SW480 (cell line): ENCODE results near the gene IKZF4.
"Not testable (repeated sequence)": the region's sequence is repeated elsewhere in the genome, so short reads cannot be mapped to it uniquely, and the experiment has no call there.

Experiments used
- DNase-seq: peaks from one replicate; pipeline ENCODE4 v3.0.0-alpha.2; 2016; ENCODE audit warnings: low spot score

Gene IKZF4

DNA sequence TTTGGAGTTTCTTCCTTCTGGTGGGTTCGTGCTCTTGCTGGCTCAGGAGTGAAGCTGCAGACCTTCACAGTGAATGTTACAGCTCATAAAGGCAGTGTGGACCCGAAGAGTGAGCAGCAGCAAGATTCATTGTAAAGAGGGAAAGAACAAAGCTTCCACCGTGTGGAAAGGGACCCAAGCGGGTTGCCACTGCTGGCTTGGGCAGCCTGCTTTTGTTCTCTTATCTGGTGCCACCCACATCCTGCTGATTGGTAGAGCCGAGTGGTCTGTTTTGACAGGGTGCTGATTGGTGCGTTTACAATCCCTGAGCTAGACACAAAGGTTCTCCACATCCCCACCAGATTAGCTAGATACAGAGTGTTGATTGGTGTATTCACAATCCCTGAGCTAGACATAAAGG is 21.3 kb upstream of the IKZF4 start:
- DNase-seq = not testable (repeated sequence)

DNA sequence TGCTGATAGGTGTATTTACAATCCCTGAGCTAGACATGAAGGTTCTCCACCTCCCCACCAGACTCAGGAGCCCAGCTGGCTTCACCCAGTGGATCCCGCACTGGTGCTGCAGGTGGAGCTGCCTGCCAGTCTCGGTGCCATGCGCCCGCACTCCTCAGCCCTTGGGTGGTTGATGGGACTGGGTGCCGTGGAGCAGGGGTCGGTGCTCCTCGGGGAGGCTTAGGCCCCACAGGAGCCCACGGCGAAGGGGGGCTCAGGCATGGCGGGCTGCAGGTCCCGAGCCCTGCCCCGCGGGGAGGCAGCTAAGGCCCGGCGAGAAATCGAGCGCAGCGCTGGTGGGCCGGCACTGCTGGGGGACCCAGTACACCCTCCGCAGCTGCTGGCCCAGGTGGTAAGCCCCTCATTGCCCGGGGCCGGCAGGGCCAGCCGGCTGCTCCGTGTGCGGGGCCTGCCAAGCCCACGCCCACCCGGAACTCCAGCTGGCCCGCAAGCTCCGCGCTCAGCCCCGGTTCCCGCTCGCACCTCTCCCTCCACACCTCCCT is 20.8 kb upstream of the IKZF4 start:
- DNase-seq = not testable (repeated sequence)

DNA sequence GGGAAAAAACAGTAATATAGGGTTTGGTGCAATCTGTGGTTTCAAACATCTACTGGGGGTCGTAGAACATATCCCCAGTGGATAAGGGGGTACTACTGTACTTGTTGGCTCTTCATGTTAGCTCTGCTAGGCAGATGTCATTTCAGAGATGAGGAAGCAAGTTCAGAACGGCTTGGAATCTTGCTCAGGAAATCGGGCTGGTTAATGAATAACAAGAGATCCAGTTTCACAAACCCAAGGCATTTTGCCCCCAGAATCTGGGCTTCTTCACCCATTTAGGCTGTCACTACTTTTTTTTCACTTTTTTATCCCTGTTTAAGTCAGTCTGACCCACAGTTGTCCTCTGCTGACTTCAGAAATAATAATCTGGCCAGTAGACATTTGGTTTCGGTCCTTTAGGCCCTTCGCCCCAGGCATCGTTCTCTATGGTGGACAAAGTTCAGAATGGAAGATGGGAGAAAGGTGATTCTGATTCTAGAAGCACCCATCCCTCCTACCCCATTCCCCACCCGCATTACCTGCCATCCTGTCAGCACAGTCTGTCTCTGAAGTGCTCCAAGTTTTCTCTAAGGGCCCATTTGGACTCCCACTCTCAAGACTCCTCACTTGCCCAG is 19.2 kb upstream of the IKZF4 start:
- no peak for DNase-seq

DNA sequence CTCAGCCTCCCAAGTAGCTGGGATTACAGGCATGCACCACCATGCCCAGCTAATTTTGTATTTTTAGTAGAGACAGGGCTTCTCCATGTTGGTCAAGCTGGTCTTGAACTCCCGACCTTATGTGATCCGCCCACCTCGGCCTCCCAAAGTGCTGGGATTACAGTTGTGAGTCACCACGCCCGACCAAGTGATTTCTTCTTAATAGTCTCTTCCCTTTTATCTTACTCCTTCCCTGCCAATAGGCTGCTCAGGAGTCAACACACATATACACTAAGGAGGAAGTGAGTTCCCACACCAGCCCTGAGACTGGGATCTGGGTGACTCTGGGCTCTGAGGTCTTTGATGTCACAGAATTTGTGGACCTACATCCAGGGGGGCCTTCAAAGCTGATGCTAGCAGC is 17.5 kb upstream of the IKZF4 start:
- not testable (repeated sequence) for DNase-seq

DNA sequence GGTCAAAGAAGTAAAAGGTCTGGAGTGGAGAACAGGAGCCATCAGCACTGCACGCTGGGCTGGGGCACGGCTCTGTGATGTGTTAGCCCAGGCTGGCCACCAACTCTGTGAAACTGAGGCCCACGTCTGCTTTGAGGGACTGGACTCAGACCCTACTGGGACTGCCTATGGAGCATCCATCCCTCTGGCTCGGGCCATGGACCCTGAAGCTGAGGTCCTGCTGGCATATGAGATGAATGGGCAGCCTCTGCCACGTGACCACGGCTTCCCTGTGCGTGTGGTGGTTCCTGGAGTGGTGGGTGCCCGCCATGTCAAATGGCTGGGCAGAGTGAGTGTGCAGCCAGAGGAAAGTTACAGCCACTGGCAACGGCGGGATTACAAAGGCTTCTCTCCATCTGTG is 16.6 kb upstream of the IKZF4 start:
- DNase-seq = no peak

DNA sequence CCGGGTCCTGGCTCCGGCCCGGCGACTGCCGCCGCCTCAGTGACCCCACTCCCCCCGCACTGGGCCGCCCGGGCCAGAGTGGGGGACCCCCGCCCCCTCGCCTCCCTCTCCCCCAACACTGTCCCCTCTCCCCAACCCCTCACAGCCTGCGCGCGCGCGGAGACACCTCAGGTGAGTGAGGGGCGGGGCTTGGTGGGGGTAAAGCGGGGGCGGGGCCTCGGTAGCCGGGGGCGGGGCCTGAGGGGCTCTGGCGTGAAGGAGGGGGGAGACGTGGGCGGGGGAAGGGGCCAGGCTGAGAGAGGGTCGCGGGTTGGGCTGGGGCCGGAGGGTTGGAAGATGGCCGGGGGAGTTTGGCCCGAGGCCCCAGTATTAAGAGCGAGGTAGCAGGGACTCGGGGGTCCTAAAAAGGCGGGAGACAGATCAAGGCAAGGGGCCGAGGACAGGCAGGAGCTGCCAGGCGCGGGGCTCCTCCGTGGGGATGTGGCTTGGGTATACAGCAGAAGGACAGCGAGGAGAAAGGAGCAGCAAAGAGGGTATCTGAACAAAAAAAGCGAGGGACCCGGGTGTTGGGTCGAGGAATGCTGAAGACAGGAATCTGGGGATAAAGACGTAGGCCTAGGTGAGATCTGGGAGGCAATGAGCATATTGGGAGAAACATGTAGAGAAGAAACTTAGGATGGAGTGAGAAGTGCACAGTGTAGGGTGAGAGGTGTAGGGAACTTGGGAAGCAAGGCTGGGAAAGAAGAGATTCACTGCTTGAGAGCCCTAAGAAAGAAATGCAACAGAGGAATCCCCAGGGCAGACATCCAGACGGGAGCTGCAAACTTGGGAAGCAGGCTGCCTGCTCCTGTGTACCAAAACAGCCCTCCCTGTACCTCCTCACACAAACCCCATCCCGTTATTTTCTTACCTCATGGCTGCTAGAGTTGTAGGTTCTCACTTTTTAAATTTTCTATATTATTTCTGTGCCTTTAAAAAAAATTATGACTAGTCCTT is 13.0 kb upstream of the IKZF4 start:
- peak; percentile 36 for DNase-seq

DNA sequence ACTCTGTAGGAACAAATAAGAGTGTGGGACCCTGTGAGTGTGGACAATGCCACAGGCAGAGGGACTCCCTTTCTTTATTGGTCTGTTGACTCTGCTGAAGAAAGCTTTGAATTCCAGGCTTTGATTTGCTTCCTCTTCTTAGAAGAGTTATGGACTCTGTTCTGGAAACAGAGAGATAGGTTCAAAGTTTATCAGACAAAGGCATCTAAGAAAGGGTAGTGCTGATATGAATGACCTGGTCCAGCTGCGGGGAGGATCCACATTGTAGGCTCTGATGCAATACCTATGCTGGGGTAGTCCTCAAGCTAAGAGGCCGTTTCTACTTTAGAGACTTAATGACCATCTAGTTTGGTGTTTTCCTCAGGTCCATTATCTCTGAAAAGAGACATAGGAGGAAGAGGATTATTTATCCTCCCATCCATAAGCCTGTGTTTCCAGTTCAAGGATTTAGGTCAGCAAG is 10.7 kb upstream of the IKZF4 start:
- no peak for DNase-seq

DNA sequence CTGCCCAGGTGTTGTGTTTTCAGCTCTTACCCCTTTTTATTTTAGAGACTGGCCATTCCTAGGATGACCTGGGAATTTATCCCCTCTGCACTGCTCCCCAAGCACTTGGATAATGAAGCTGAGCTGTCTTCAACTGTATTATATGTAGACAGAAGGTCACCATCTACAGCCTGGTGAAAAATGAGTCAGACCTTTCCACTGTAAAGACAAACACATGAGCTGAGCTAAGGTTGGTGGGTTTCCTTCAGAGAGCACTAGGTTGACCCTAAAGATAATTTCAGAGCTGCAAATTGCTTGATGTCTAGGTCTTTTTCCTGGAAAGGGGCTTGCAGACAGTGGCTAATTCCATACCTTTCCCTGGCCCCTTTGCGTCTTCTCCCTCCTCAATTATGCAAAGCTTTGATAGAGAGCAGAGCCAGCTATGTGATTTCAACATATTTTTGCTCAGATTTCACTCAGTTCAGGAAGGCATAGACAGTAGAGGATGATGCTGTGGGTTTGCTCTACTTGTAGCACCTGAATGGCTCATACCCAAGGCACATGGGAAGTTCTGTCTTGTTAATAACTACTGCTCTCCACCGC is 9.2 kb upstream of the IKZF4 start:
- no peak for DNase-seq

DNA sequence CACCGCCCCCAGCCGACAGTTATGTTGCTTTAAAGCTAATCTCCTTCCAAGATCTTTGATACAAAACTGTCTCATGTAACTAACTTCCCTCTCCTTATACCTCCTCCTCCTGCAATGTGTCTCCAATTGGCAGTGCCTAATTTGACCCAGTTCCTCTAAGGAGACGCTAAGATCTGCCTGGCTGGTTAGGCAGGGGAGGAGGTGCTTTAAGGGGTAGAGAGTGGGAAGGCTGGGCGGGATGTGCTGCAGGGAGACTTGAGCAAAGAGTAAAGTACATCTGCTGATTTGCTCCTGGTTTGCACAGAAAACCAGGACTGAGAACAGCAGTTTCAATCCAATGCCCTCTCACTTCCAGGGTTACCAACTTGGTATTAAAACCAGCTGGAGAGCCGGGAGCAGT is 7.4 kb upstream of the IKZF4 start:
- no peak for DNase-seq

DNA sequence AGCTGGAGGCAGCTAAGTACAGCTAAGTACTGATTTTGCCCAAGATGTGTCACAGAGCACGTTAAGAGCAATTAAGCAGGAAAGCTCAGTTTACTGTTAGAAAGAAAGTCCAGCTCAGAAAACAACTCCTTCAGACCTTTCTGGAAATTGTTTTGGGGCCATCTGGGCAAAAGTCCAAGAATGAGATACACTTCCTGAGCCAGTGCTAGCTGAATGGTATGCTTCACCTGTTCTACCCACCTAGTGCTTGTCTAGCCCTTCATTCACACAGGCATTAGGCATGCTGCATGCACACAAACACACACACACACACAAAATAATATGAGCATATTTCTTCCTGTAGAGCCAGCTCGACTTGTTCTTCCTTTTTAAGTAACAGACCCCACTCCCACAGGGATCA is 6.6 kb upstream of the IKZF4 start:
- peak; percentile 4 for DNase-seq

DNA sequence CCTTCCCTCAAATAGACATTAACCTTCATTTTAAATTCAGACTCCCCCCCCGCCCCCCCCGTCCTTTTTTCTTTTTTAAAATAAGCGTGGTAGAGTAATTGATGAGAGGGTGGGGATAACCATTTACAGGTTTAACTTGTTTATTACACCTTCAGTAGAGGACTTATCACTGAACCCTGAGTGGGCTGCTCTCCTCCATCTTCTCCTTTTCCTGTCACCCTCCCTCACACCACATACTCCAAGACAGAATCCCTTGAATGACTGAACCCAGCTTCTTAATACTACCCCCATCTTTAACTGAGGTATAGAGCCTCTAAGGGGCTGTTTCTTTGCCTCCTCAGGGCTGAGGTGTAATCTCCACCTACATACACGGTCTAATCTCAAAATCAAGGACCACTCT is 3.7 kb upstream of the IKZF4 start:
- no peak for DNase-seq

DNA sequence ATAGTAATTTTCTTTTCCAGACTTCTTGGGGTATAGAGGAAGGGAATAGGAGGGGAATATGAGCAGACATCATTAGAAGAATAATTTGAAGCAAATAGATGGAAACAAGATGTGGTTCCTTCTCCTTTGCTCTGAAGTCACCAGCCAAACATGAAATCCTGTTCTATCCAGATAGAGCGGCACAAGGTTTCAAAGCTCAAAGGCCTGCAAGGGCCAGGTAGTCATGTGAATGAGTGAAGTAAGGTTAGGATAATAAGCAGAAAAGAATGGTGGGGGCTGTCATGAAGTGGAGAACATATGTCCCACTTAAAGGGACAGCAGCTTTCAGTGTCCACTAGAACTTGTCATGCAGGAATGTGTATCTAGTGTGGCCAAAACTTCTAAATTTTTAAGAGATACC is 2.5 kb upstream of the IKZF4 start:
- no peak for DNase-seq

DNA sequence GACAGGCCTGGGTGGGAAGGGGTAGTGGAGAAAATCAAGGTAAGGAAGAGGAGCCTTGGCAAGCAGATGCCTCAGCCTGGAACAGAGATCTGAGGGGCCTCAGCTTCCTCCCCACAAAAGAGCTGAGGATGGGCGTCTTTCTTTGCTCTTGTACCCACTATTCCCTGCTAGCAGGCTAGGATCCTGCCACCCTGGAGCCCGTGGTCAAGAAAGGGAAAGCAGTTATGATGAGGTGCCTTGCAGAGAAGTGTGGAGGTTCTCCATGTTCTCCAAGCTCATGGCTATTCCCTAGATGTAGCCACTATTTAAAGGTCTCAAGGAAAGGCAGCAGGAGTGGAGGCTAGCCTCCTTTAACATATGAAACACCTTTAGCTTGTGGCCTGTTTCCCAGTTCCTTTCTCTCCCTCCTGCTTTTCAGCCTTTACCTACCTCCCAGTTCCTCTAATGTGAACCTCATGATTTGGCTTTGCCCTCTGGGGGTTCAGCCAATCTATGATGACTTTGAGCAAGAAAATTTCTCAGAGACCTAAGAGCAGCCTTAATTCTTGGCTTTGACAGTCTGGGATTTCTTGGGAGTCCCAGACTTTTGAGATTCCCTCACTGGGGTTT is 1.1 kb downstream of the IKZF4 start:
- DNase-seq = no peak

DNA sequence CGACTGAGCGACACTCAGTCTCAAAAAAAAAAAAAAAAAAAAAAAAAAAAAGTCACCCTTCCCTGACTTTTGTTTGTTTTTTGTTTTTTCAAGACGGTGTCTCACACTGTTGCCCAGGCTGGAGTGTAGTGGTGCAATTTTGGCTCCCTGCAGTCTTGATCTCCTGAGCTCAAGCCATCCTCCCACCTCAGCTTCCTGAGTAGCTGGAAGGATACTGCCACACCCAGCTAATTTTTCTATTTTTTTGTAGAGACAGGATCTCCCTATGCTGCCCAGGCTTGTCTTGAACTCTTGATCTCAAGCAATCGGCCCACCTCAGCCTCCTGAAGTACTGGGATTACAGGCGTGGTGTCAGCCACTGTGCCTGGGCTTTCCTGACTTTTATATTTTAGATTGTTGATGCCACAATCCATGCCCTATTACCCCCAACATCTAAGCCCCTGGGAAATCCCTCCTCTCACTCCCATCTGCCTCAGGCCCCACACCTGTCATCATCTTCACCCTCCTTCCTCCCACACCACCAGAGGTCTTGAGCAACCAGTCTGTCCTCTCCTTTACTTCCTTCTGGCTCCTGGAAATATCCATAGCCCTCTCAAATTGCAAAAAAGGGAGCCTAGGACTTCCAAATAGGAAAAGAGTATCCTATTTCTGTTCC is 7.8 kb downstream of the IKZF4 start:
- DNase-seq = no peak

DNA sequence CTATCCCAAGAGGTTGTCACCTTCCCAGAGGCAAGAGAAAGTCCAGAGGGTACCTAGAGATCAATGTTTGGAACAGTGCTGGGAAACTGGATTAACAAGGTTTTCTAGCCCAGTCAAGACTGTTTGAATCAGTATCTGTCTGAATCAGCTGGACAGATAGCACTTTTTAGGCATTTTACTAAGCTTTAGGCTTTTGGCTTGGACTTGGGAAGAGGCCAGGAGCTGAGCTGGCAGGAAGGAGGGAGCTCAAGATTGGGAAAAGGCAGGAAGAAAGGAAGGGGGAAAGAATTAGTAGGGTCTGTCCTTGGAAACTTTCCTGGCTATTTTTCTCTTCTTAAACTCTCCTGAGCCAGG is 8.3 kb downstream of the IKZF4 start:
- DNase-seq = no peak

DNA sequence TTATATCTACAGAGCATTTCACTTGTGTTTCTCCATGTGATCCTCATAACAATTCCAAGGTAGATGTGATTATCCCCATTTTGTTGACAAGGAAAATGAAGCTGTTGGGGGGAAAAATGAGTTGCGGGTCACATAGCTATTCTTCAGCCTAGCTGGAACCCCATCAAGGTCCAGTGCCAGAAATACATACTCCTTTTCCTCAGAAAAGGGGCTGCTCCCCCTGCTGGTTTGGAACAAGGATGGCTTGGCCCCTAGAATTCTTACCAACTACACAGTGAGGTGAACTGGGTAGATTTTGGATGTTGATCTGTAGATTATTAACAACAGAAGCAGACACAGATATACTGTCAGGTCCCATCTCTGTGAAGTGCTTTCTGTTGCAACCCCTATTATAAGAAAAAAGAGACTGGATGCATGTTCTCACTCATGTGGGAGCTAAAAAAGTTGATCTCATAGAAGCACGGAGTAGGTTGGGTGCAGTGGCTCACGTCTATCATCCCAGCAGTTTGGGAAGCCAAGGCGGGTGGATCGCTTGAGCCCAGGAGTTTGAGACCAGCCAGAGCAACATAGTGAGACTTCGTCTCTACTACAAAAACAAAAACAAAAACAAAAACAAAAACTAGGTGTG is 8.9 kb downstream of the IKZF4 start:
- peak; percentile 38 for DNase-seq

DNA sequence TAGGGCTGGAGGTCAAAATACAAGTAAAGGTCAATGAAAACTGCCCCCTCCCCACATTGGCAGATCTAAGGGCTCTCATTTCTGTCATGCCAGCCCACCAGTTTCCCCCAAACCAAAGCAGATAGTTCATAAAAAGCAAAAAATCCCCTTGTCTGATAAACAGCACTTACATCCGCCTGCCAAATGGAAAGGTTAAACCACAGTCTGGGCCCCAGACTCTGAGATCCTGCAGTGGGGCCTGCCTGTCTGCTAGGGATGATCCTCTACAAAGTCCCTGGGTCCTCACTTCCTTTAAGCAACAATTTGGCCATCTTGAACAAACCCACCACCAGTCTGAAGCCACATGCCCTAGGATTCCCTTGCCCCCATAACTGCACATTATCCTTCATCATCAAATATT is 11.1 kb downstream of the IKZF4 start:
- no peak for DNase-seq

DNA sequence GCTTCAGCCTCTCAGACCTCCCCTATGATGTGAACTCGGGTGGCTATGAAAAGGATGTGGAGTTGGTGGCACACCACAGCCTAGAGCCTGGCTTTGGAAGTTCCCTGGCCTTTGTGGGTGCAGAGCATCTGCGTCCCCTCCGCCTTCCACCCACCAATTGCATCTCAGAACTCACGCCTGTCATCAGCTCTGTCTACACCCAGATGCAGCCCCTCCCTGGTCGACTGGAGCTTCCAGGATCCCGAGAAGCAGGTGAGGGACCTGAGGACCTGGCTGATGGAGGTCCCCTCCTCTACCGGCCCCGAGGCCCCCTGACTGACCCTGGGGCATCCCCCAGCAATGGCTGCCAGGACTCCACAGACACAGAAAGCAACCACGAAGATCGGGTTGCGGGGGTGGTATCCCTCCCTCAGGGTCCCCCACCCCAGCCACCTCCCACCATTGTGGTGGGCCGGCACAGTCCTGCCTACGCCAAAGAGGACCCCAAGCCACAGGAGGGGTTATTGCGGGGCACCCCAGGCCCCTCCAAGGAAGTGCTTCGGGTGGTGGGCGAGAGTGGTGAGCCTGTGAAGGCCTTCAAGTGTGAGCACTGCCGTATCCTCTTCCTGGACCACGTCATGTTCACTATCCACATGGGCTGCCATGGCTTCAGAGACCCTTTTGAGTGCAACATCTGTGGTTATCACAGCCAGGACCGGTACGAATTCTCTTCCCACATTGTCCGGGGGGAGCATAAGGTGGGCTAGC is 13.9 kb downstream of the IKZF4 start:
- DNase-seq = no peak

DNA sequence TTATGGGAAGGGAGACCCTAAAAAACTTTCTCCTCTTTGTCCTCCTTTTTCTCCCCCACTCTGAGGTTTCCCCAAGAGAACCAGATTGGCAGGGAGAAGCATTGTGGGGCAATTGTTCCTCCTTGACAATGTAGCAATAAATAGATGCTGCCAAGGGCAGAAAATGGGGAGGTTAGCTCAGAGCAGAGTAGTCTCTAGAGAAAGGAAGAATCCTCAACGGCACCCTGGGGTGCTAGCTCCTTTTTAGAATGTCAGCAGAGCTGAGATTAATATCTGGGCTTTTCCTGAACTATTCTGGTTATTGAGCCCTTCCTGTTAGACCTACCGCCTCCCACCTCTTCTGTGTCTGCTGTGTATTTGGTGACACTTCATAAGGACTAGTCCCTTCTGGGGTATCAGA is 16.3 kb downstream of the IKZF4 start:
- DNase-seq = no peak

DNA sequence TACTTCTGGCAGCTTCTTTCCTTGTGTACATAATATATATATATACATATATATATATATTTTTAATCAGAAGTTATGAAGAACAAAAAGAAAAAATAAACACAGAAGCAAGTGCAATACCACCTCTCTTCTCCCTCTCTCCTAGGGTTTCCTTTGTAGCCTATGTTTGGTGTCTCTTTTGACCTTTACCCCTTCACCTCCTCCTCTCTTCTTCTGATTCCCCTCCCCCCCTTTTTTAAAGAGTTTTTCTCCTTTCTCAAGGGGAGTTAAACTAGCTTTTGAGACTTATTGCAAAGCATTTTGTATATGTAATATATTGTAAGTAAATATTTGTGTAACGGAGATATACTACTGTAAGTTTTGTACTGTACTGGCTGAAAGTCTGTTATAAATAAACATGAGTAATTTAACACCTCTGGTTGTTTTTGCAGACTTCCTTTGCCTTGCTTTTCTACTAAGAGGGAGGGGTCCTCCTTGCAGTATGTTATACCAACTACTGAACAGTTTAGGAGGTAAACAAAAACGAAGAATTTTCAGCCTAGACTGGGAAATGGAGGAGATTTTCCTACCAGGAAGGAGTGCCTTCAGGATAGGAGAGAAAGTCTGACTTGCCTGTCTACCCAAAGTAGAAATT is 17.3 kb downstream of the IKZF4 start:
- DNase-seq = no peak
